Cardiac muscle cell (in vitro differentiated cells and primary cell): ENCODE data around the gene GAREM1. TPM values are rescaled to one million over a fixed set of nuclear protein-coding genes. Genes with fewer than 3 reads are reported as not detected.

Source experiments
- DNase-seq, 2 donors: peaks; one replicate each; pipeline versions ENCODE4 v3.0.0 to v3.0.0-alpha.2; 2010 to 2017; ENCODE audit warnings: low read depth in 1 of 2, low spot score in 1 of 2
- H3K27ac ChIP-seq: fragments of 200-600 bp; sonication (generic); 2 replicates; pipeline ENCODE4 v1.5.1; 2016
- H3K27me3 ChIP-seq: fragments of 200-600 bp; sonication (generic); 2 replicates; pipeline ENCODE4 v1.6.0; 2016; ENCODE audit warnings: control low read depth
- H3K36me3 ChIP-seq: fragments of 200-600 bp; sonication (generic); 2 replicates; pipeline ENCODE4 v1.5.1; 2016; ENCODE audit warnings: control low read depth
- H3K4me1 ChIP-seq: fragments of 200-600 bp; sonication (generic); 2 replicates; pipeline ENCODE4 v1.8.1; 2017; ENCODE audit warnings: low read depth, mild to moderate bottlenecking, mixed run types
- H3K4me3 ChIP-seq: fragments of 200-600 bp; sonication (generic); 2 replicates; pipeline ENCODE4 v1.5.1; 2016; ENCODE audit warnings: mild to moderate bottlenecking
- H3K9me3 ChIP-seq: fragments of 200-600 bp; sonication (generic); 2 replicates; pipeline ENCODE4 v1.5.1; 2017; ENCODE audit warnings: low read depth, mild to moderate bottlenecking, control low read depth
- CTCF ChIP-seq: IDR thresholded peaks from 2 replicates; pipeline ENCODE4 v1.5.1; 2012; ENCODE audit warnings: low read depth, mild to moderate bottlenecking, low read length
- polyA plus RNA-seq: library from polyadenylated mRNA; unstranded; fragments of >200 nt; fragmentation: Nextera tagmentation; extraction: Ambion mirVana; gene quantifications from 2 replicates; pipeline ENCODE4 v1.2.1, GENCODE V29; 2016
- total RNA-seq: library from RNA; depleted of rRNA; stranded (reverse); fragments of >200 nt; gene quantifications from 2 replicates; pipeline ENCODE4 v1.2.3, GENCODE V29; 2016

The GAREM1 gene
- total and polyA plus RNA-seq, 2 experiments from 2014 or later: 14.2 to 17.3 TPM

GRCh38 chr18:32358529-32358928, 112.2 kb downstream of the GAREM1 start:
- H3K4me1 ChIP-seq: peaks cover 19% of the 10 kb centered on the region
- peak in 1 of 2 donors; percentile 22 for DNase-seq
- H3K27me3 ChIP-seq: no peaks in the 10 kb centered on the region
- peak overlapping the region; percentile 42 for H3K27ac ChIP-seq
- no peaks in the 10 kb centered on the region for H3K36me3 ChIP-seq
- no peak for TF ChIP-seq CTCF
- no peaks in the 10 kb centered on the region for H3K9me3 ChIP-seq
- H3K4me3 ChIP-seq: no peak overlapping the region

- Histone ChIP-seq H3K36me3 (no peaks in the 10 kb centered on the region), H3K4me3 (no peak overlapping the region), H3K9me3 (no peaks in the 10 kb centered on the region), H3K27ac (peak overlapping the region; percentile 42), H3K27me3 (no peaks in the 10 kb centered on the region), H3K4me1 (peaks cover 19% of the 10 kb centered on the region)
- DNase-seq: peak in 1 of 2 donors; percentile 8
- TF ChIP-seq CTCF: no peak
These were observed 112.6 kb downstream of the GAREM1 start for GRCh38 chr18:32358075-32358474.

GRCh38 chr18:32355896-32356295, 114.8 kb downstream of the GAREM1 start:
- no peaks in the 10 kb centered on the region for H3K27me3 ChIP-seq
- no peaks in the 10 kb centered on the region for H3K9me3 ChIP-seq
- H3K4me1 ChIP-seq: peaks cover 19% of the 10 kb centered on the region
- H3K27ac ChIP-seq: no peak overlapping the region
- H3K36me3 ChIP-seq: no peaks in the 10 kb centered on the region
- DNase-seq: peak in 1 of 2 donors; percentile 57
- no peak for TF ChIP-seq CTCF
- no peak overlapping the region for H3K4me3 ChIP-seq

- Histone ChIP-seq H3K9me3 (no peaks in the 10 kb centered on the region), H3K27me3 (no peaks in the 10 kb centered on the region), H3K4me3 (no peak overlapping the region), H3K27ac (no peak overlapping the region), H3K4me1 (peaks cover 26% of the 10 kb centered on the region), H3K36me3 (no peaks in the 10 kb centered on the region)
- no peak for TF ChIP-seq CTCF
- no peak for DNase-seq
These were observed 116.2 kb downstream of the GAREM1 start for GRCh38 chr18:32354518-32354917.

- Histone ChIP-seq H3K9me3 (no peaks in the 10 kb centered on the region), H3K27ac (no peak overlapping the region), H3K4me3 (no peak overlapping the region), H3K36me3 (no peaks in the 10 kb centered on the region), H3K4me1 (peaks cover 18% of the 10 kb centered on the region), H3K27me3 (no peaks in the 10 kb centered on the region)
- DNase-seq: no peak
- TF ChIP-seq CTCF: no peak
These were observed 117.4 kb downstream of the GAREM1 start for GRCh38 chr18:32353257-32353656.

GRCh38 chr18:32351032-32351431, 119.7 kb downstream of the GAREM1 start:
- Histone ChIP-seq H3K27ac (no peak overlapping the region), H3K27me3 (no peaks in the 10 kb centered on the region), H3K4me3 (no peak overlapping the region), H3K36me3 (no peaks in the 10 kb centered on the region), H3K9me3 (no peaks in the 10 kb centered on the region), H3K4me1 (peaks cover 22% of the 10 kb centered on the region)
- no peak for TF ChIP-seq CTCF
- DNase-seq: peak in 1 of 2 donors; percentile 43
